Thoracic aorta (tissue), 2 donors: Measurements from ENCODE around the gene OLIG3. TPM values are rescaled to one million over a fixed set of nuclear protein-coding genes. Genes with fewer than 3 reads are reported as not detected.

ENCODE experiments used
- ATAC-seq: fragments of 150-250 bp; one replicate; pipeline ENCODE4 v1.8.0; 2017; ENCODE audit warnings: low read depth; ENCODE audit not compliant: insufficient number of reproducible peaks, low FRiP score
- DNase-seq: peaks from one replicate; pipeline ENCODE4 v3.0.0-alpha.2; 2020; ENCODE audit warnings: low spot score
- H3K27ac ChIP-seq, 2 donors: fragments of 200-600 bp; sonication (generic); 1 replicate in 1 of 2; 2 replicates in 1 of 2; pipeline ENCODE4 v1.5.1; 2016; ENCODE audit warnings: mild to moderate bottlenecking in 2 of 2, moderate library complexity in 2 of 2
- H3K27me3 ChIP-seq: fragments of 200-600 bp; sonication (generic); replicated peaks from 2 replicates; pipeline ENCODE4 v1.6.0; 2016; ENCODE audit warnings: mild to moderate bottlenecking; ENCODE audit not compliant: insufficient read depth
- H3K36me3 ChIP-seq: fragments of 200-600 bp; sonication (generic); one replicate; pipeline ENCODE4 v1.5.1; 2016
- H3K4me1 ChIP-seq, 2 donors: fragments of 200-600 bp; sonication (generic); 1 replicate in 1 of 2; 2 replicates in 1 of 2; pipeline versions ENCODE4 v1.5.1 to v1.6.0; 2016; ENCODE audit warnings: low read depth in 2 of 2, mild to moderate bottlenecking in 1 of 2; ENCODE audit not compliant: control insufficient read depth in 1 of 2
- H3K4me3 ChIP-seq: fragments of 200-600 bp; sonication (generic); 2 replicates; pipeline ENCODE4 v1.5.1; 2016; ENCODE audit warnings: mild to moderate bottlenecking
- H3K9me3 ChIP-seq: fragments of 200-600 bp; sonication (generic); 2 replicates; pipeline ENCODE4 v1.5.1; 2016
- CTCF ChIP-seq: fragments of 200-600 bp; sonication (generic); IDR thresholded peaks from one replicate; pipeline ENCODE4 v1.5.1; 2019; ENCODE audit warnings: antibody characterized with exemption
- total RNA-seq, 2 donors: library from RNA; depleted of rRNA; stranded (reverse); fragments of >200 nt; gene quantifications; one replicate each; pipeline versions ENCODE4 v1.1.0 to v1.2.3, GENCODE V29; 2016

Gene OLIG3
- total RNA-seq, 2 donors from 2014 or later, result not detected

GRCh38 chr6:137488150-137489045, 5.8 kb downstream of the OLIG3 start:
- Histone ChIP-seq H3K27ac (no peak overlapping the region), H3K4me3 (peak overlapping the region; percentile 41), H3K4me1 (peaks cover 5 to 21% of the 10 kb centered on the region in 2 donors), H3K27me3 (peaks cover 11% of the 10 kb centered on the region), H3K9me3 (no peaks in the 10 kb centered on the region), H3K36me3 (no peaks in the 10 kb centered on the region)
- no peak for TF ChIP-seq CTCF
- ATAC-seq (no peak), DNase-seq (no peak)

- Histone ChIP-seq H3K27ac (no peak overlapping the region), H3K9me3 (no peaks in the 10 kb centered on the region), H3K4me1 (peaks cover 5 to 15% of the 10 kb centered on the region in 2 donors), H3K36me3 (no peaks in the 10 kb centered on the region), H3K27me3 (peaks cover 7% of the 10 kb centered on the region), H3K4me3 (no peak overlapping the region)
- ATAC-seq (no peak), DNase-seq (no peak)
- no peak for TF ChIP-seq CTCF
These were observed 6.4 kb downstream of the OLIG3 start for GRCh38 chr6:137487869-137488149.

GRCh38 chr6:137487181-137487868, 6.9 kb downstream of the OLIG3 start:
- Histone ChIP-seq H3K27me3 (peaks cover 3% of the 10 kb centered on the region), H3K9me3 (no peaks in the 10 kb centered on the region), H3K36me3 (no peaks in the 10 kb centered on the region), H3K27ac (no peak overlapping the region), H3K4me1 (peaks cover 5 to 14% of the 10 kb centered on the region in 2 donors), H3K4me3 (no peak overlapping the region)
- DNase-seq (no peak), ATAC-seq (no peak)
- no peak for TF ChIP-seq CTCF

GRCh38 chr6:137486416-137486815, 7.8 kb downstream of the OLIG3 start:
- DNase-seq (no peak), ATAC-seq (no peak)
- no peak for TF ChIP-seq CTCF

GRCh38 chr6:137480431-137480830, 13.8 kb downstream of the OLIG3 start:
- Histone ChIP-seq H3K36me3 (no peaks in the 10 kb centered on the region), H3K27me3 (no peaks in the 10 kb centered on the region), H3K4me3 (no peak overlapping the region), H3K27ac (no peak overlapping the region), H3K4me1 (no peaks in the 10 kb centered on the region), H3K9me3 (no peaks in the 10 kb centered on the region)
- DNase-seq (no peak), ATAC-seq (no peak)
- TF ChIP-seq CTCF, result no peak

More at GRCh38 chr6:137486416-137486815, 7.8 kb downstream of the OLIG3 start:
- no peak overlapping the region for H3K27ac ChIP-seq
- no peaks in the 10 kb centered on the region for H3K27me3 ChIP-seq
- no peak overlapping the region for H3K4me3 ChIP-seq
- no peaks in the 10 kb centered on the region for H3K9me3 ChIP-seq
- H3K4me1 ChIP-seq, result peaks cover 5 to 14% of the 10 kb centered on the region in 2 donors
- H3K36me3 ChIP-seq, result no peaks in the 10 kb centered on the region
